ENCODE measurements around the gene CMTM8. TPM values are rescaled to one million over a fixed set of nuclear protein-coding genes. Genes with fewer than 3 reads are reported as not detected.

CMTM8 gene
- total RNA-seq, 1 donor from 2014 or later, result 5.1 TPM

GRCh38 chr3:32274306-32274705 lies 35.8 kb downstream of the CMTM8 start:
- Mint-ChIP-seq H3K4me1 (ENCODE audit: unreplicated experiment) (peaks cover 11% of the 10 kb centered on the region), H3K27me3 (ENCODE audit: unreplicated experiment) (no peaks in the 10 kb centered on the region), H3K36me3 (ENCODE audit: unreplicated experiment) (no peaks in the 10 kb centered on the region), H3K27ac (ENCODE audit: unreplicated experiment) (no peak overlapping the region), H3K4me3 (ENCODE audit: unreplicated experiment) (no peak overlapping the region), H3K9me3 (ENCODE audit: unreplicated experiment) (no peaks in the 10 kb centered on the region)
- TF ChIP-seq CTCF (IDR thresholded peaks at IDR 0.05), result no peak
- DNase-seq (ENCODE audit: extremely low spot score, unreplicated experiment), result no peak

- Mint-ChIP-seq H3K36me3 (ENCODE audit: unreplicated experiment) (no peaks in the 10 kb centered on the region), H3K4me1 (ENCODE audit: unreplicated experiment) (peaks cover 11% of the 10 kb centered on the region), H3K27ac (ENCODE audit: unreplicated experiment) (no peak overlapping the region), H3K9me3 (ENCODE audit: unreplicated experiment) (no peaks in the 10 kb centered on the region), H3K27me3 (ENCODE audit: unreplicated experiment) (no peaks in the 10 kb centered on the region), H3K4me3 (ENCODE audit: unreplicated experiment) (no peak overlapping the region)
- DNase-seq (ENCODE audit: extremely low spot score, unreplicated experiment), result no peak
- TF ChIP-seq CTCF (IDR thresholded peaks at IDR 0.05), result no peak
These were observed 37.0 kb downstream of the CMTM8 start for GRCh38 chr3:32275506-32275905.

- TF ChIP-seq CTCF (IDR thresholded peaks at IDR 0.05), result no peak
- Mint-ChIP-seq H3K27ac (ENCODE audit: unreplicated experiment) (no peak overlapping the region), H3K4me1 (ENCODE audit: unreplicated experiment) (peaks cover 11% of the 10 kb centered on the region), H3K36me3 (ENCODE audit: unreplicated experiment) (no peaks in the 10 kb centered on the region), H3K4me3 (ENCODE audit: unreplicated experiment) (no peak overlapping the region), H3K27me3 (ENCODE audit: unreplicated experiment) (no peaks in the 10 kb centered on the region), H3K9me3 (ENCODE audit: unreplicated experiment) (no peaks in the 10 kb centered on the region)
- no peak for DNase-seq (ENCODE audit: extremely low spot score, unreplicated experiment)
These were observed 37.9 kb downstream of the CMTM8 start for GRCh38 chr3:32276279-32276841.

- no peak for TF ChIP-seq CTCF (IDR thresholded peaks at IDR 0.05)
- Mint-ChIP-seq H3K4me1 (ENCODE audit: unreplicated experiment) (peaks cover 11% of the 10 kb centered on the region), H3K27me3 (ENCODE audit: unreplicated experiment) (no peaks in the 10 kb centered on the region), H3K27ac (ENCODE audit: unreplicated experiment) (no peak overlapping the region), H3K36me3 (ENCODE audit: unreplicated experiment) (no peaks in the 10 kb centered on the region), H3K9me3 (ENCODE audit: unreplicated experiment) (no peaks in the 10 kb centered on the region), H3K4me3 (ENCODE audit: unreplicated experiment) (no peak overlapping the region)
- DNase-seq (ENCODE audit: extremely low spot score, unreplicated experiment), result no peak
These were observed 40.2 kb downstream of the CMTM8 start for GRCh38 chr3:32278714-32279113.

GRCh38 chr3:32280262-32280910 lies 41.9 kb downstream of the CMTM8 start:
- no peak overlapping the region for H3K4me3 Mint-ChIP-seq (ENCODE audit: unreplicated experiment)
- no peak overlapping the region for H3K27ac Mint-ChIP-seq (ENCODE audit: unreplicated experiment)
- no peaks in the 10 kb centered on the region for H3K27me3 Mint-ChIP-seq (ENCODE audit: unreplicated experiment)
- no peak for TF ChIP-seq CTCF (IDR thresholded peaks at IDR 0.05)
- H3K36me3 Mint-ChIP-seq (ENCODE audit: unreplicated experiment), result peaks cover 2% of the 10 kb centered on the region
- no peak for DNase-seq (ENCODE audit: extremely low spot score, unreplicated experiment)
- peaks cover 8% of the 10 kb centered on the region for H3K4me1 Mint-ChIP-seq (ENCODE audit: unreplicated experiment)
- no peaks in the 10 kb centered on the region for H3K9me3 Mint-ChIP-seq (ENCODE audit: unreplicated experiment)
